SK-N-SH (cell line): ENCODE results near the gene C11orf65. TPM values are rescaled to one million over a fixed set of nuclear protein-coding genes. Genes with fewer than 3 reads are reported as not detected.

ENCODE experiments used
- CTCF ChIA-PET: fragments of 300-600, 350-600 bp; formaldehyde crosslinking; extraction: SDS; loops from one replicate; lab custom pipeline; 2021; lab: Yijun Ruan, JAX
- POLR2A ChIA-PET: fragments of 350-600 bp; sonication (Branson Sonifier 250); formaldehyde crosslinking; extraction: SDS; loops from one replicate; lab custom pipeline; 2020; ENCODE audit warnings: antibody characterized with exemption, inconsistent platforms; lab: Yijun Ruan, JAX
- DNase-seq: peaks from one replicate; pipeline ENCODE4 v3.0.0; 2012
- H2AFZ ChIP-seq: fragments of 200-600 bp; sonication (generic); 2 replicates; pipeline ENCODE4 v1.8.1; 2016; ENCODE audit warnings: antibody characterized with exemption, mild to moderate bottlenecking, low read depth
- H3F3A ChIP-seq: fragments of 200-600 bp; sonication (generic); replicated peaks from 2 replicates; pipeline ENCODE3; 2016; ENCODE audit warnings: antibody characterized with exemption, mild to moderate bottlenecking; ENCODE audit not compliant: insufficient read depth
- H3K27ac ChIP-seq, 2 experiments: fragments of 200-500 bp in 1 of 2; fragments of 200-600 bp in 1 of 2; sonication (Bioruptor generic) in 1 of 2; sonication (generic), shearing (Covaris generic) in 1 of 2; 2 replicates each; pipeline versions ENCODE4 v1.5.1 to v1.6.1; 2014 to 2016; ENCODE audit warnings: low read depth in 2 of 2, inconsistent platforms in 1 of 2, low read length in 1 of 2, mild to moderate bottlenecking in 1 of 2, mixed read lengths in 1 of 2
- H3K27me3 ChIP-seq: fragments of 200-600 bp; sonication (generic), shearing (Covaris generic); 2 replicates; pipeline ENCODE4 v1.6.1; 2016; ENCODE audit warnings: mixed run types; ENCODE audit not compliant: insufficient read depth
- H3K36me3 ChIP-seq, 2 experiments: fragments of 200-500 bp in 1 of 2; fragments of 200-600 bp in 1 of 2; sonication (Bioruptor generic) in 1 of 2; sonication (generic) in 1 of 2; replicated peaks in 1 of 2; 2 replicates each; pipeline versions ENCODE3 to v1.5.1; 2014 to 2016; ENCODE audit warnings: low read length in 1 of 2, mild to moderate bottlenecking in 1 of 2; ENCODE audit not compliant: insufficient read depth in 2 of 2, control insufficient read depth in 1 of 2
- H3K4me1 ChIP-seq, 2 experiments: fragments of 200-500 bp in 1 of 2; fragments of 200-600 bp in 1 of 2; sonication (Bioruptor generic) in 1 of 2; sonication (generic), shearing (Covaris generic) in 1 of 2; 2 replicates each; pipeline versions ENCODE4 v1.5.1 to v1.6.1; 2014 to 2016; ENCODE audit warnings: low read depth in 1 of 2, low read length in 1 of 2, mixed run types in 1 of 2; ENCODE audit not compliant: insufficient read depth in 2 of 2, control insufficient read depth in 1 of 2
- H3K4me2 ChIP-seq: fragments of 200-600 bp; sonication (generic), shearing (Covaris generic); 2 replicates; pipeline ENCODE4 v1.6.1; 2017; ENCODE audit warnings: mixed run types
- H3K4me3 ChIP-seq, 2 experiments: fragments of 200-500 bp in 1 of 2; fragments of 200-600 bp in 1 of 2; sonication (Bioruptor generic) in 1 of 2; sonication (generic), shearing (Covaris generic) in 1 of 2; 2 replicates each; pipeline versions ENCODE4 v1.5.1 to v1.8.1; 2014 to 2016; ENCODE audit warnings: low read depth in 2 of 2, inconsistent platforms in 1 of 2, low read length in 1 of 2, mild to moderate bottlenecking in 1 of 2, mixed read lengths in 1 of 2, moderate library complexity in 1 of 2
- H3K79me2 ChIP-seq: fragments of 200-600 bp; sonication (generic); 2 replicates; pipeline ENCODE4 v1.8.1; 2017; ENCODE audit warnings: mild to moderate bottlenecking; ENCODE audit not compliant: insufficient read depth
- H3K9ac ChIP-seq: fragments of 200-600 bp; sonication (generic); 2 replicates; pipeline ENCODE4 v1.6.1; 2017; ENCODE audit warnings: mixed run types
- H3K9me2 ChIP-seq: fragments of 200-600 bp; sonication (generic); 2 replicates; pipeline ENCODE4 v1.6.1; 2017; ENCODE audit warnings: mixed run types
- H3K9me3 ChIP-seq: fragments of 200-600 bp; sonication (generic); 2 replicates; pipeline ENCODE4 v1.6.1; 2017; ENCODE audit warnings: mixed run types, mild to moderate bottlenecking, moderate library complexity
- H4K20me1 ChIP-seq: fragments of 200-600 bp; sonication (generic); 2 replicates; pipeline ENCODE4 v1.6.1; 2017; ENCODE audit warnings: mild to moderate bottlenecking, mixed run types; ENCODE audit not compliant: insufficient read depth
- CHD2 ChIP-seq: fragments of 150-350 bp; IDR thresholded peaks from 2 replicates; pipeline ENCODE4 v1.6.1; 2018; ENCODE audit warnings: low read length; ENCODE audit not compliant: partially characterized antibody
- EP300 ChIP-seq, 2 experiments: IDR thresholded peaks; 2 replicates each; pipeline versions ENCODE4 v1.4.0 to v1.6.1; 2012; ENCODE audit warnings: borderline replicate concordance in 1 of 2, low read depth in 1 of 2, low read length in 1 of 2
- FOXJ3 ChIP-seq: sonication (generic); formaldehyde crosslinking; IDR thresholded peaks from 2 replicates; pipeline ENCODE4 v1.5.1; 2020; ENCODE audit warnings: mild to moderate bottlenecking, missing genetic modification reagents
- FOXM1 ChIP-seq: IDR thresholded peaks from 2 replicates; pipeline ENCODE4 v1.4.0; 2012; ENCODE audit warnings: low read depth, mild to moderate bottlenecking
- JUND ChIP-seq: IDR thresholded peaks from 2 replicates; pipeline ENCODE4 v1.4.0; 2012
- MEF2A ChIP-seq: IDR thresholded peaks from 2 replicates; pipeline ENCODE4 v1.4.0; 2012; ENCODE audit warnings: low read depth, borderline replicate concordance
- MXI1 ChIP-seq: IDR thresholded peaks from 2 replicates; pipeline ENCODE4 v1.6.1; 2012; ENCODE audit warnings: mild to moderate bottlenecking, low read depth, low read length, improper control_type of control experiment
- POLR2AphosphoS5 ChIP-seq: IDR thresholded peaks from 2 replicates; pipeline ENCODE4 v1.6.1; 2012; ENCODE audit warnings: low read depth, low read length
- RCOR1 ChIP-seq: fragments of 150-350 bp; IDR thresholded peaks from 2 replicates; pipeline ENCODE4 v1.6.1; 2017; ENCODE audit warnings: antibody characterized with exemption, low read length
- RFX5 ChIP-seq: IDR thresholded peaks from 2 replicates; pipeline ENCODE4 v1.6.1; 2012; ENCODE audit warnings: mild to moderate bottlenecking, improper control_type of control experiment, low read length
- RXRA ChIP-seq: IDR thresholded peaks from 2 replicates; pipeline ENCODE4 v1.4.0; 2012; ENCODE audit warnings: low read depth, mild to moderate bottlenecking, borderline replicate concordance
- SIN3A ChIP-seq: IDR thresholded peaks from 2 replicates; pipeline ENCODE4 v1.6.1; 2012; ENCODE audit warnings: low read depth, mild to moderate bottlenecking, low read length, moderate library complexity, borderline replicate concordance
- TAF1 ChIP-seq: IDR thresholded peaks from 2 replicates; pipeline ENCODE4 v1.6.1; 2012; ENCODE audit warnings: low read depth, mild to moderate bottlenecking, low read length, moderate library complexity, borderline replicate concordance
- TCF12 ChIP-seq: IDR thresholded peaks from 2 replicates; pipeline ENCODE4 v1.4.0; 2012
- WGBS: methylation state at CpG from one replicate; pipeline ENCODE4 v1.1.6; 2017; ENCODE audit warnings: low lambda C conversion rate; 5-methylcytosine and 5-hydroxymethylcytosine counted together
- polyA plus RNA-seq, 3 experiments: library from polyadenylated mRNA; depleted of rRNA; stranded (reverse); fragments of >200 nt; gene quantifications; 2 replicates each; pipeline ENCODE4 v1.2.3, GENCODE V29; 2012
- TF ChIP-seq, protein P1 (sequence below): IDR thresholded peaks from 2 replicates; pipeline ENCODE4 v1.6.1; 2012; ENCODE audit warnings: mild to moderate bottlenecking, low read depth, low read length, moderate library complexity
- TF ChIP-seq, protein P2 (sequence below): IDR thresholded peaks from 2 replicates; pipeline ENCODE4 v1.4.0; 2012; ENCODE audit warnings: low read depth, borderline replicate concordance
- TF ChIP-seq, protein P3 (sequence below): fragments of 150-350 bp; IDR thresholded peaks from 2 replicates; pipeline ENCODE4 v1.6.1; 2017; ENCODE audit warnings: antibody characterized with exemption, low read length, low read depth, borderline replicate concordance
- TF ChIP-seq, protein P4 (sequence below): IDR thresholded peaks from 2 replicates; pipeline ENCODE4; 2012

Gene C11orf65
- polyA plus RNA-seq, 1 of the 3 experiments (the other 2 are of a cell fraction), result 0.07 TPM

DNA sequence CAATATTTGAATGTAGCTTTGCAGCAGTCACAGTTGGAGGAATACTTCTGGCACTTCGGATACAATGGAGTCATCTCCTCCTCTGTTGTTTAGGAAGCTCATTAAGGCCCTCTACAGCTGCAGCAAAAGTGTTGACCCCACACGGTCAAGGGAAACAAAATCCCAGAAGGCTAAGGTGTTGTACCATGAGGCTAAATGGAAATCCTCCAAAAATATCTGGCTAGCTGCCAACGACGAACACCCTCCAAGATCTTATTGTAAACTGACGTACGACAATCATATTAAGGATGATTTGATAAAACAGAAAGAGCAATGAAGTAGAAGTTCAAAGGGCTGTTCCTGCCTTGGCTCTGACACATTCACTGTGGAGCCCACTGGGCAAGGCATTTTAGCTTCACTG, 26.9 kb upstream of the C11orf65 start:
- H3K9me3 ChIP-seq, result no peaks in the 10 kb centered on the region
- TF ChIP-seq EP300 (IDR thresholded peaks at IDR 0.05; ENCODE audit: borderline replicate concordance in 1 of 2, low read depth in 1 of 2, low read length in 1 of 2), result no peak
- TF ChIP-seq MEF2A, result no peak
- TF ChIP-seq FOXM1, result no peak
- TF ChIP-seq, protein P1, sequence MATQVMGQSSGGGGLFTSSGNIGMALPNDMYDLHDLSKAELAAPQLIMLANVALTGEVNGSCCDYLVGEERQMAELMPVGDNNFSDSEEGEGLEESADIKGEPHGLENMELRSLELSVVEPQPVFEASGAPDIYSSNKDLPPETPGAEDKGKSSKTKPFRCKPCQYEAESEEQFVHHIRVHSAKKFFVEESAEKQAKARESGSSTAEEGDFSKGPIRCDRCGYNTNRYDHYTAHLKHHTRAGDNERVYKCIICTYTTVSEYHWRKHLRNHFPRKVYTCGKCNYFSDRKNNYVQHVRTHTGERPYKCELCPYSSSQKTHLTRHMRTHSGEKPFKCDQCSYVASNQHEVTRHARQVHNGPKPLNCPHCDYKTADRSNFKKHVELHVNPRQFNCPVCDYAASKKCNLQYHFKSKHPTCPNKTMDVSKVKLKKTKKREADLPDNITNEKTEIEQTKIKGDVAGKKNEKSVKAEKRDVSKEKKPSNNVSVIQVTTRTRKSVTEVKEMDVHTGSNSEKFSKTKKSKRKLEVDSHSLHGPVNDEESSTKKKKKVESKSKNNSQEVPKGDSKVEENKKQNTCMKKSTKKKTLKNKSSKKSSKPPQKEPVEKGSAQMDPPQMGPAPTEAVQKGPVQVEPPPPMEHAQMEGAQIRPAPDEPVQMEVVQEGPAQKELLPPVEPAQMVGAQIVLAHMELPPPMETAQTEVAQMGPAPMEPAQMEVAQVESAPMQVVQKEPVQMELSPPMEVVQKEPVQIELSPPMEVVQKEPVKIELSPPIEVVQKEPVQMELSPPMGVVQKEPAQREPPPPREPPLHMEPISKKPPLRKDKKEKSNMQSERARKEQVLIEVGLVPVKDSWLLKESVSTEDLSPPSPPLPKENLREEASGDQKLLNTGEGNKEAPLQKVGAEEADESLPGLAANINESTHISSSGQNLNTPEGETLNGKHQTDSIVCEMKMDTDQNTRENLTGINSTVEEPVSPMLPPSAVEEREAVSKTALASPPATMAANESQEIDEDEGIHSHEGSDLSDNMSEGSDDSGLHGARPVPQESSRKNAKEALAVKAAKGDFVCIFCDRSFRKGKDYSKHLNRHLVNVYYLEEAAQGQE, result no peak
- TF ChIP-seq TCF12, result no peak
- TF ChIP-seq SIN3A, result no peak
- TF ChIP-seq JUND, result no peak
- TF ChIP-seq, protein P2, sequence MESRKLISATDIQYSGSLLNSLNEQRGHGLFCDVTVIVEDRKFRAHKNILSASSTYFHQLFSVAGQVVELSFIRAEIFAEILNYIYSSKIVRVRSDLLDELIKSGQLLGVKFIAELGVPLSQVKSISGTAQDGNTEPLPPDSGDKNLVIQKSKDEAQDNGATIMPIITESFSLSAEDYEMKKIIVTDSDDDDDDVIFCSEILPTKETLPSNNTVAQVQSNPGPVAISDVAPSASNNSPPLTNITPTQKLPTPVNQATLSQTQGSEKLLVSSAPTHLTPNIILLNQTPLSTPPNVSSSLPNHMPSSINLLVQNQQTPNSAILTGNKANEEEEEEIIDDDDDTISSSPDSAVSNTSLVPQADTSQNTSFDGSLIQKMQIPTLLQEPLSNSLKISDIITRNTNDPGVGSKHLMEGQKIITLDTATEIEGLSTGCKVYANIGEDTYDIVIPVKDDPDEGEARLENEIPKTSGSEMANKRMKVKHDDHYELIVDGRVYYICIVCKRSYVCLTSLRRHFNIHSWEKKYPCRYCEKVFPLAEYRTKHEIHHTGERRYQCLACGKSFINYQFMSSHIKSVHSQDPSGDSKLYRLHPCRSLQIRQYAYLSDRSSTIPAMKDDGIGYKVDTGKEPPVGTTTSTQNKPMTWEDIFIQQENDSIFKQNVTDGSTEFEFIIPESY, result no peak
- no peak for TF ChIP-seq RFX5
- TF ChIP-seq POLR2AphosphoS5, result no peak
- TF ChIP-seq, protein P3, sequence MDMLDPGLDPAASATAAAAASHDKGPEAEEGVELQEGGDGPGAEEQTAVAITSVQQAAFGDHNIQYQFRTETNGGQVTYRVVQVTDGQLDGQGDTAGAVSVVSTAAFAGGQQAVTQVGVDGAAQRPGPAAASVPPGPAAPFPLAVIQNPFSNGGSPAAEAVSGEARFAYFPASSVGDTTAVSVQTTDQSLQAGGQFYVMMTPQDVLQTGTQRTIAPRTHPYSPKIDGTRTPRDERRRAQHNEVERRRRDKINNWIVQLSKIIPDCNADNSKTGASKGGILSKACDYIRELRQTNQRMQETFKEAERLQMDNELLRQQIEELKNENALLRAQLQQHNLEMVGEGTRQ, result no peak
- no peak for TF ChIP-seq MXI1
- TF ChIP-seq CHD2, result no peak
- no peak for TF ChIP-seq TAF1
- no peak for TF ChIP-seq RXRA
- TF ChIP-seq, protein P4, sequence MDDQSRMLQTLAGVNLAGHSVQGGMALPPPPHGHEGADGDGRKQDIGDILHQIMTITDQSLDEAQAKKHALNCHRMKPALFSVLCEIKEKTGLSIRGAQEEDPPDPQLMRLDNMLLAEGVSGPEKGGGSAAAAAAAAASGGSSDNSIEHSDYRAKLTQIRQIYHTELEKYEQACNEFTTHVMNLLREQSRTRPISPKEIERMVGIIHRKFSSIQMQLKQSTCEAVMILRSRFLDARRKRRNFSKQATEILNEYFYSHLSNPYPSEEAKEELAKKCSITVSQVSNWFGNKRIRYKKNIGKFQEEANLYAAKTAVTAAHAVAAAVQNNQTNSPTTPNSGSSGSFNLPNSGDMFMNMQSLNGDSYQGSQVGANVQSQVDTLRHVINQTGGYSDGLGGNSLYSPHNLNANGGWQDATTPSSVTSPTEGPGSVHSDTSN, result no peak
- TF ChIP-seq FOXJ3 (CRISPR knock-in tag), result no peak
- no peak for TF ChIP-seq RCOR1
- H3K9me2 ChIP-seq, result no peaks in the 10 kb centered on the region
- ChIA-PET POLR2A (interaction anchor here (0.7 kb wide), 1 partner anchor 99 kb away, joined by 3 read pairs; no protein-coding TSS in a partner anchor), CTCF (no interaction called here)
- peaks cover 3 to 10% of the 10 kb centered on the region in 2 experiments for H3K36me3 ChIP-seq
- H3K4me1 ChIP-seq, result peaks cover 0 to 11% of the 10 kb centered on the region in 2 experiments; a peak in 2 of 4 replicates
- no peak overlapping the region for H3K4me2 ChIP-seq
- no peak overlapping the region for H2AFZ ChIP-seq
- WGBS, result 92% methylated on average over 6 of the region's 6 CpGs
- no peaks in the 10 kb centered on the region for H3K27me3 ChIP-seq
- peaks cover 15% of the 10 kb centered on the region; the same call in 1 of the 2 replicates for H3K79me2 ChIP-seq
- no peak for DNase-seq
- H3K9ac ChIP-seq, result no peak overlapping the region
- H3K27ac ChIP-seq, result no peak overlapping the region
- peaks cover 6% of the 10 kb centered on the region for H3F3A ChIP-seq
- H3K4me3 ChIP-seq, result no peak overlapping the region
- H4K20me1 ChIP-seq, result no peaks in the 10 kb centered on the region
